Cerebellar nuclear complex (tissue), 1 donor: ENCODE data around the gene POLD1.

ENCODE experiments used
- DNase-seq, 2 experiments: peaks; one replicate each; lab custom pipeline; 2025; lab: John Stamatoyannopoulos, UW

POLD1 gene

GRCh38 chr19:50466706-50467039, 82.5 kb downstream of the POLD1 start:
- DNase-seq, result no peak

- no peak for DNase-seq
Observed at GRCh38 chr19:50467566-50467965, 83.4 kb downstream of the POLD1 start.
